HG02840 (cell line): ENCODE data around the gene ESRP2.

Source experiments
- ATAC-seq: cut with Tn5 transposase; IDR thresholded peaks from one replicate; pipeline ENCODE4 v1.9.1; 2021; ENCODE audit warnings: mild to moderate bottlenecking, moderate library complexity, moderate number of reproducible peaks; ENCODE audit not compliant: unreplicated experiment, low FRiP score

The ESRP2 gene

DNA sequence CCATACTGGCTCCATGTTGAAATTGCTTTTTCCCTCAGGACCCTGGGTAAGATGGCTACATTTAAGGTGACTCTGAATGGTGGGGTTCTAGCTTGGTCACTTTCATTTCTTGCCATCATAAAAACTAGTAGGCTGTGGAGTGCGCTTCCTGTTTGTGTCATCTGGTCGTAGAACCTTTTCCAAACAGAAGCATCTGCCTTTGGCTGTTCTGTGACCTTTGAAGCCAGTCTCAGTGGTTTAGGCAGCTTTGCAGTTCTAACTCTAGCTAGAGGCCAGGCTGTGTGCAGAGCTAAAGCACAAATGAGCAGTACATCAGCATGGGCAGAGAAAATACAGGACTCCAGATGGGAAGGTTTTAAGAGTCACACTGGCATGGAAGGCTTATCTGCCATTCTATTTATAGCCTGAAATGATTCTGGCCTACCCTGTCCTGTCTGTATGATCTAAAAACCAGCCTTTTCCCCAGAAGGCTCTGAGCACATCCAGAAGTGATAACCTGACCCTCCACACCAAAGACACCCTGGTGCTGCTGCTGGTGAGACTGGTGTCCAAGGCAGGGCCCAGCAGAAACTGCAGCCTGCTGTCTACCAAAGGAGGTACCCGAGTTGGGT, 8.6 kb downstream of the ESRP2 start:
- no peak for ATAC-seq

DNA sequence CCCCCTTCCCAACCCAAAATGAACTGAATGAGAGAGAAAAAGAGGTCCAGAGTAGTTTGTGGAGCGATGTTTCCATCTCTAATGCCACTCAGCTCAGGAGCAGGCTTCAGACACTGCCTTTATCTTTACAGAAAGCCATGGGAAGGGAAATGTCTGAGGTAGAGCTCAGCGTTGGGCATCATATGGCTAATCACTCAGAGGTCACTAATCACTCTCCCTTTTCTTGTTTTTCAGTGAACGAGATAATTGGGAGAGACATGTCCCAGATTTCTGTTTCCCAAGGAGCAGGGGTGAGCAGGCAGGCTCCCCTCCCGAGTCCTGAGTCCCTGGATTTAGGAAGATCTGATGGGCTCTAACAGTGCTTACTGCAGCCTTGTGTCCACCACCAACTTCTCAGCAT, 9.8 kb downstream of the ESRP2 start:
- no peak for ATAC-seq

DNA sequence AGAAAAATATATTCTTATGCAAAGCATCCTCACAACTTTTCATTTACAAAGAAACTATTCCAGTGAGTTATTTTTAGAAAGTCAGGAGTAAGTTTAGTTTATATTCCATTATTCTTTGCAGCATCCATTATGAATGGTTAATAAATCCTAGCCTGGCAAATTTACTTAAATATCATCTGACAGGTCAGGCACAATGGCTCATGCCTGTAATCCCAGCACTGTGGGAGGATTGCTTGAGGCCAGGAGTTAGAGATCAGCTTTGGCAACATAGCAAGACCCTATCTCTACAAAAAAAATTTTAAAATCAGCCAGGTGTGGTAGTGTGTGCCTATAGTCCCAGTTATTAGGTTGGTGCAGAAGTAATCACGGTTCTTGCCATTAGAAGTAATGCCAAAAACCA, 12.9 kb downstream of the ESRP2 start:
- no peak for ATAC-seq

DNA sequence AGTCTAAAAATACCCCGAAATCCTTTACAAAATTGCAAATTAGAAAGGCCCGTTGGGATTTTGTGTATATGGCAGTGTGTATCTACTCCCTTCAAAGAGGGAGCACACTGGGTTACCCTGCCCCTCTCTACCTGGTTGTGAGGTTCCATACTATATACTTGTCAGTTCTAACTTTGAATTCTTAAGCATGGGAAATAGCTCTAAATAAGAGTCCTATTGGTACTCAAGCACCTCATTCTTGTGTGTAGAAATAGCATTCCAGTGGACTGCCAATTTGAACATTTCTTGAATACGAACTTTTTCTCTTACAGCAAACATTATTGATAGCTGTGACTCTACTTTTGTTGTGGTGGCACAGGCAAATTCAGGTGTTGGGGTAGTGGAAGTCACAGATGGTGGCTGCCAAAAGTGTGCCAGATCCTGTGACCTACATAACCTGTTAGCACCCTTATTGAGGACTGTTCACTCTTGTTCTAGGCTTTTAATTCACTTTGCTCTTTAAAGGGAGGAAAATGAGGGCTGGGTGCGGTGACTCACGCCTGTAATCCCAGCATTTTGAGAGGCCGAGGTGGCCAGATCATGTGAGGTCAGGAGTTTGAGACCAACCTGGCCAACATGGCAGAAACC, 16.1 kb downstream of the ESRP2 start:
- no peak for ATAC-seq

DNA sequence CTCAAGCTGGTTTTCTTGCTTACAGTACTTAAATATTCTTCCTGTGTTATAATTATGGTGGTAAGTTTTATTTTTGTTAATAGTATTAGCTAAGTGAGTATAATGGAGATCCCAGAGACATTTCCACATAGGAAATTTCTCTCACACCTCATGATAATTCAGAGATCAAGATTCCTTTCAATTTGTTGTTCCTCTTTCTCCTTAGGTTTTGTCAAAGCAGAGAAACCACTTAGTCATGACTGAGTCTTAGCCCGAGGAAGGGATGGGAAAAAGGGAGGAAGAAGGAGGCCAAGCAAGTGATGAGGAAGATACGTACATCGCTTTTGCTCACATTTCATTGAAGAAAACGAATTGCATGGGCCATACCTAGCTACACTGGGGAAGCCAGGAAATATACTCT, 18.4 kb downstream of the ESRP2 start:
- ATAC-seq, result no peak

DNA sequence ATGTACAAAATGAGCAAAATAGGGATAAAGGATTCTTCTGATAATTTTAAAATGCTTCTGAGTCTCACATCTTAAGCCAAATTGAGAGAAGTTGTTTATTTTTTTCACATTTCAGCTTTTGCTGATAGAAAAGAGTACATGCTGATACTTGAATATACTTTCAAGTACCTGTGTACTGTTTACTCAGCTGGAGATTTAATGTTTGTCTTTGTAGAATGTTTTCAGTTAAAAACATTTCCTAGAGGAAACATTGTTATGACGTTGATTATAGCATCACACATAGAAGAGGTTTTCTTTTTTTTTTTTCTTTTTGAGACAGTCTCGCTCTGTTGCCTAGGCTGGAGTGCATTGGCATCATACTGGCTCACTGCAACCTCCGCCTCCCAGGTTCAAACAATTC, 19.7 kb downstream of the ESRP2 start:
- ATAC-seq, result no peak

DNA sequence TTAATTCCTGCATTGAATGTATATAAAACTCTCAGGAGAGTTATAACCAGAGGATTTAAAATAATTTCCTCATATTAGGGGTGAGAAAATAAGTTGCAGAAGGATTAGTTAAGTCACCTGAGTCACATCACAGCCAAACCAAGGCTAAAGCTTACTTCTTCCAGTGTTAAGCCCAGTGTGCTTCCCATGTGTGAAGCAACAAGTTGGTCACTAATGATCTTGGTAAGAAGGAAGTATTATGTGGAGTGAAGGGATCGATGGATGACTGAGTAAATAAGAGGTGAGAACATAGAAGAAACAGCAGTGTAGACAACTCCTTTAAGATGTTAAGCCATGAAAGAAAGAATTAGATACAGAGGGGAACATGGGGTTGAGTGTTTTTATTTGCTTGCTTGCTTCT, 20.6 kb downstream of the ESRP2 start:
- no peak for ATAC-seq

DNA sequence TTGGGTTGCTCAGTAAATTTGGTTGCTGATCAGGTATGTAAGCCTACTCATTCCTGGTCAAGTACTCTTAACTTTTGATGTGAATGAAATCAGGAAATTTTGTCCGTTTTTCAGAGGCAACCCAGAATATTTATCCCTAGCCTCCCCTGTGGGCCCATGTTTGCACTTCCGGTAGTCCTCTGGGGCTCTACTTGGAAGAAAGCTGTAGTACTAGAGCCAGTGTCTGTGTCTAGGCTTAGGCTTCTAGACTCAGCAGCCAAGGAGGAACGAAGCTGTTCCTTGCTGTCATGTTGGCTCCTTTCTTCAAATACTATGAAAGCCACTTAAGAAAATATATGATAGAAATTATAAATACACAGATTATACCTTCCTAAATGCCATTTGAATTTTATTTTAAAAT, 21.2 kb downstream of the ESRP2 start:
- ATAC-seq, result no peak

DNA sequence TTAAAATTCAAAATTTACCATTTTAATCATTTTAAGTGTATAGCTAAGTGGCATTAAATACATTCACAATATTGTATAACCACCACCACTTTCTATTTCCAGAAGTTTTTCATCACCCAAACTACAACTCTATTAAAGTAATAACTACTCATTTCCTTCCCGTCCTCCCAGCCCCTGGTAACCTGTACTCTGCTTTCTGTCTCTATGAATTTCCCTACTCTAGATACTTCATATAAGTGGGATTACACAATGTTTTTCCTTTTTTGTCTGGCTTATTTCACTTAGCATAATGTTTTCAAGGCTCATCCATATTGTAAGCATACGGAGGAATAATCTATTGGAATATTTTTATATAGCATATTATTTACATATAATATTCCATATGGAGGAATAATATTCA, 29.7 kb downstream of the ESRP2 start:
- ATAC-seq, result no peak

DNA sequence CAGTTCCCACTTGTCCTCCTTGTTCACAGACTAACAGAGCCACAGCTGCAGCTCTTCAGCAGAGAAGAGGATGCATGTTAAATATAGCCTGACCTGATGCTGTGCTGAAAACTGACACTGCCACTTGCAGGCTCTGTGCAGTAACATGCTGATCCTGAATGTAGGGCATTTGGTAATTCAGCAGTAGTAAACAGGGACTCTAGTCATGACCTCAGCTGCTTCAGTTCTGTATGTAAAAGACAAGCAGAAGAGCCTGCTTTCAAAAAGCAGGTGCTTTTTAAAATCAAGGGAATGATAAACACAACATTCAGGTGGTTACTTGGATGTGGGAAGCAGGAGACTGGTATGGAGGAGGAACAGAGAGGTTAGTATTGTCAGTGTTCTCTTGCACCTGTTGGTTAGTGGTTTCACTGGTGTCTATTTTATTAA, 33.8 kb downstream of the ESRP2 start:
- no peak for ATAC-seq

DNA sequence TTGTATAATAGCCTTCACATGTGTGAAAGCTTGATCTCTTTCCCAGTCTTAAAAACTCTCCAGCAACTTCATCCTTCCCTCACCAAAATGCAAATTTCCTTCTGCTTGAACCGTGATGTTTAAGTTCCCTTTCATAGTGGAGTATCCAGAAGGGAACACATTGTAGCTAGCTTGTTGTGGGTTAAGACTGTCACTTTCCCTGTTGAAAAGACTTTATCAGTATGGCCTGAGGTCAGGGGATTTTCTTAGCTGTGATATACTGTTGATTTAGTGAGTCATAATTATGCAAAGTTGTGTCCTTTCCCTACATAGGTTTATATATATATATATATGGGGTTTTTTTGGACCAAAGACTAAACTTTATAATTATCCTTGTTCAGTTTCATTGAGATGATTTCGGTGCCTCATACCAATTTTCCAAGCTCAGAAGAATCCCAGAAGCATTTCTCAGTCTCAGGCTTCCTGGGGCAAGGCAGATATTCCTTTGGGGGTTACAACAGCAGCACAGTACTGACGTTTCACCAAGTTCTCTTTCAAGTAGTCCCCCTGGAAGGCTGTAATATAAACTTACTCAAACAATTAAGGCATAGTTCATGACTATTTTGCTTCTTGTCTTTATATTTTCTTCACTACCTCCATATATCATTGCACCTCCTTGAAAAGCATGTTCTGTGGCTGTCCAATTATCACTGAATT, 35.7 kb downstream of the ESRP2 start:
- no peak for ATAC-seq

DNA sequence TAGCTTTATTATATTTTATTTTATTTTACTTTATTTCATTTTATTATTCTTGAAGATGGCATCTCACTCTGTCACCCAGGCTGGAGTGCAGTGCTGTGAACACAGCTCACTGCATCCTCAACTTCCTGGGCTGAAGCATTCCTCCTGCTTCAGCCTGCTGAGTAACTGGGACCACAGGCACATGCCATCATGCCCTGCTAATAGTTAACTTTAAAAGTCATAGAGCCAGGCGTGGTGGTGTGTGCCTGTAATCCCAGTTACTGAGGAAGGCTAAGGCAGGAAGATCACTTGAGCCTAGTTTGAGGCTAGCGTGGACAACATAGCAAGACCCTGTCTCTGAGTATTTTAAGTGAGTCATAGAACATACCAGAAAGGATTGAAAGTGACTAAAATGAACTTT, 38.7 kb downstream of the ESRP2 start:
- ATAC-seq, result no peak

DNA sequence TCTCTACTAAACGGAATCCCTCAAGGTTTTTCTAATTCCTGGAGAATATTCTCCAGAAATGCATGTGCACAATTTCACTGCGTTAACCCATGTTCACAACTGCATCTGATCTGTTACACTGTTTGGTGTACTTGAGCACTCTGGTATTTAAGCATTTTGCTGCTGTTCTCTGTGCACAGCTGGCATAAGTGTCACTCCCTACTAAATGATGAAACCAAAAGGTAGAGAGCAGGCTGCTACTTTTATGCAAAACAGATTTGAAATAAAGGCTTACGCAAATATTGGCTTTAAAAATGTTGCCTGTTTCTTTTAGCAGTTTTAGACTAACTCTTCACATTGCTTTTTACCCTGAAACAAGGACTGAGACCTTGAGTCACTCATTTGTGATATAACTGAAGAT, 41.7 kb downstream of the ESRP2 start:
- ATAC-seq, result no peak

DNA sequence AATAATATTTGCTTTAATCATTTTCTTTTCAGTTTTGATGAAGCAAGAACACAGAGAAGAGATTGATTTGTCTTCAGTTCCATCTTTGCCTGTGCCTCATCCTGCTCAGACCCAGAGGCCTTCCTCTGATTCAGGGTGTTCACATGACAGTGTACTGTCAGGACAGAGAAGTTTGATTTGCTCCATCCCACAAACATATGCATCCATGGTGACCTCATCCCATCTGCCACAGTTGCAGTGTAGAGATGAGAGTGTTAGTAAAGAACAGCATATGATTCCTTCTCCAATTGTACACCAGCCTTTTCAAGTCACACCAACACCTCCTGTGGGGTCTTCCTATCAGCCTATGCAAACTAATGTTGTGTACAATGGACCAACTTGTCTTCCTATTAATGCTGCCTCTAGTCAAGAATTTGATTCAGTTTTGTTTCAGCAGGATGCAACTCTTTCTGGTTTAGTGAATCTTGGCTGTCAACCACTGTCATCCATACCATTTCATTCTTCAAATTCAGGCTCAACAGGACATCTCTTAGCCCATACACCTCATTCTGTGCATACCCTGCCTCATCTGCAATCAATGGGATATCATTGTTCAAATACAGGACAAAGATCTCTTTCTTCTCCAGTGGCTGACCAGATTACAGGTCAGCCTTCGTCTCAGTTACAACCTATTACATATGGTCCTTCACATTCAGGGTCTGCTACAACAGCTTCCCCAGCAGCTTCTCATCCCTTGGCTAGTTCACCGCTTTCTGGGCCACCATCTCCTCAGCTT, 45.0 kb downstream of the ESRP2 start:
- ATAC-seq, result no peak

DNA sequence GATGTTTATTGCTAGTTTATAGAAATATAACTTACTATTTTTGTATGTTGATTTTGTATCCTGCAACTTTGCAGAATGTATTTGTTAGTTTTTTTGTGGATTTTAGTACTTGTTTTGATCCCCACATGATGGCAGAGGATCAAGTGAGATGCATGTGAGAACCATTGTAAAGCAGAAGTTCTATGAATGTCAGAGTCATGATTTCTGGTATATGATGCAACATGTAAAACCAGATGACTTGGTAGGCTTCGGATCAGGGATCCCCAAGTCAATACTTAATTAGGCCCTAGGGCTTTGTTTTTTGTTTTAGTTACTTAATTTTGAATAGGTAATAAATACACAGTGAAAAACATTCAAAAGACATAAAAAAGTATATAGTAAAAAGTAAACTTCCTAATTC, 45.8 kb downstream of the ESRP2 start:
- ATAC-seq, result no peak

DNA sequence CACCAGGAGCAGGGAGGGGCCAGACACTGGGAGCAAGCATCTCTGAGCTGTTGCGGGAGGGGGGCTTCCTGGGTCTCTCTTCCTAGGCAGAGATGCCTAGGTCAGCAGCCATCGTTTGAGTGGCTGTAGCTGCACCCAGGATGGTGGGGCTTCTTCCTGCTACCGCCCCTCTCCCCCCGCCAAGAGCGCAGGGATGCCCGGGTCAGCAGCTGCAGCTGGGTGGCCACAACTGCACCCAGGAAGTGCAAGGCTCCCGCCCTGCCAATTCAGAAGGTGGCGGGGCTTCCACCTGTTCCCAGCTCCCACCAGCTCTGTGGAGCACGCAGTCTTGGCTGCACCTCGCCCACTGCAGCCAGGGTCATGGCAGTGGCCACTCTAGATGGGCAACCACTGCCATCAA, 47.8 kb downstream of the ESRP2 start:
- no peak for ATAC-seq

DNA sequence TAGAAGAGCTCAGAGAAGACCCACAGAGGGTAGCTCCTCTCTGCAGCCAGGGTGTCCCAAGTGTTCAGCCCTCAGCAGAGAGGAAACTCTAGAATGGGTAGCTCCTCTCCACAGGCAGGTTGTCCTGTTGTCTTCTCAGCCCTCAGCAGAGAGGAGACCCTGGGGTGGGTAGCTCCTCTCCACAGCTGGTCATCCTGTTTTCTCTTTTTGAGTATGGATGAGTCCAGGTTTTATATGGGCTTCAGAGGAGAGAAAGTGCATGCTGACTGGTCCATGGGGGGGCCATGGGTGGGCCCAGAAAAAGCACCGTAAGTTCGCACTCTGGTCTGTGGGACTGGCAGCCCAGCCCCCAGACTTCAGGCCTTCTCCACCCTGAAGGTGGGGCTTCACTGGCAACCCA, 48.4 kb downstream of the ESRP2 start:
- ATAC-seq, result no peak

DNA sequence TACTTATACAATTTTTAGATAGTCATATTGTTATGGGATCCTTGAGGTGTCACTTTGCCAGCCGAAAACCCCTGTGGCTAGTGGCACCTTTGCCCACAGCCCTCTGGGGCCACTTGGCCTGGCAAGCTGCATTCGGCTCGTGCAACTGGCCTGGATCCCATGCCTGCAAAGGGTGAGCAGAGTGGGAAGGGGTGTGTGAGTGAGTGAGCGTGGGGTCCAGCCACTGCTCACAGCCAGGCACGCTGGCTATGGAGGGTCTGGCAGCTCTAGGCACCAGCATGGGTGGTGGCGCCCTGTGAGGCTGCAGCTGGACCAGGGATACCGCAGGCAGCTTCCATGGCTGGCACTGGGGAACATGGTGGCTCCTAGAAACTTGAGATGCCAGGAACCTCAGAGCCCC, 49.0 kb downstream of the ESRP2 start:
- no peak for ATAC-seq

DNA sequence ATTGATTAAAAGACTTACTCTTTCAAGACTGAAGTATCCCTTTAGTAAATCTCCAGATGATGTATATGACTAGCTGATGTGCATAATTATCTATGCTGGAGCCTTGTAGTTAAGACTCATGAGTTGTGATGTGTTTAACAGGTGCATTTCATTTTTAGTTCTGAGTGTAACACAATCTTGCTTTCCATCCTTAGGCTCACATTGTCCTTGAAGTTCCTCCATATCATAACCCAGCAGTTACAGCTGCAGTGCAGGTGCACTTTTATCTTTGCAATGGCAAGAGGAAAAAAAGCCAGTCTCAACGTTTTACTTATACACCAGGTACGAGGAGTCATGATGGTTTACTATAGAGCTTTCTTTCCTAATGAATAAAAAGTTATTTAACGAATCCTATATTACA, 52.9 kb downstream of the ESRP2 start:
- ATAC-seq, result no peak

DNA sequence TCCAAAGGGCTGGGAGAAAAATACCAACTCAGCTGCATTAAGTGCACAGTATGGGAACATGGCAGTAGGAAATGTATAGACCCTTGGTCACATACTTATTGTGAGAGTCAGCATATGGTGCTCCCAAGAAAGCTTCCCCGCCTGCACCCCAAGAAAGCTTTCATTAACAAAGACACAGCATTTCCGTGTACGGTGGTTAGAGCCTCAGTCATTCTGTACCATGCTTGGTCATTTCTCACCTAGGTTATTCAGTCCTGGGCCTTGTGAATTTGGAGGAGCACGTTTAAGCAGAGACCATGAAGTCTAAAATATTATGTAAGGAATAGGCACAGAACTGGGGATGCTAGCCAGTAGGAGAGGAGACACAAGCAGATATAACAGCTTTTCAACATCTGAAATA, 56.1 kb downstream of the ESRP2 start:
- no peak for ATAC-seq

DNA sequence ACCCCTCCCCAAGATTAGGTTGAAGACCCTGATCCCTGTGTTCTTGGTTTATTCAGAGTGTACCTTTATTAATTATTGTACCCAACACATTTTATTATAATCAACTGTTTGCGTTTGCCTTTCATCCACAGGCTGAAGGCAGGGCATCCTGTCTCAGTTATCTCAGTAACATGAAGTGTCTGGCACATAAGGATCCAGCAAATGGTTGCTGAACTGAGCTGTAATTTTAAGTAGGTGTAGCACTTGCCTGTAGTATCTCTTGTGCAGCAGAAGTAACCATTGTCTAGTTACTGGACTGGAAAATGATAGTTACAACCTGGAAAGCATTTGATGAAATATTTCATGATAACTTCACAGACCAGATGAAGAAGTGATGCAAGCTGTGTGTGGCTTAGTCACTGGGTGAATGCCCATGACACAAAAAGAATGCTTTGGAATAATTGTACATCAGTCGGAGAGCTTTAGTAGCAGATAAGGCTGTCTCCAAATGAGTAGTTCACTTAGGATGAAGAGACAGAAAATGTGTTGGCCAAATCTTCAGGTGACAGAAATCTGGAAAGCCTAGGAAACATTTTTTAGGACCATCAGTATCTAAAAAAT, 56.6 kb downstream of the ESRP2 start:
- no peak for ATAC-seq
